Subcutaneous adipose tissue (tissue), 4 donors: Measurements from ENCODE around the gene HCLS1. TPM values are rescaled to one million over a fixed set of nuclear protein-coding genes. Genes with fewer than 3 reads are reported as not detected.

Experiments used
- total RNA-seq, 4 donors: library from RNA; depleted of rRNA; stranded (reverse); fragments of >200 nt; gene quantifications; one replicate each; pipeline ENCODE4 v1.1.0, GENCODE V29; 2016
- TF ChIP-seq, protein P1 (sequence below): fragments of 450-650 bp; IDR thresholded peaks from one replicate; pipeline ENCODE4 v1.5.1; 2016; ENCODE audit warnings: low read depth, mild to moderate bottlenecking, control low read depth, antibody characterized with exemption, moderate library complexity

Gene HCLS1
- total RNA-seq, 4 donors from 2014 or later = 84.6 to 211 (median 129) TPM

DNA sequence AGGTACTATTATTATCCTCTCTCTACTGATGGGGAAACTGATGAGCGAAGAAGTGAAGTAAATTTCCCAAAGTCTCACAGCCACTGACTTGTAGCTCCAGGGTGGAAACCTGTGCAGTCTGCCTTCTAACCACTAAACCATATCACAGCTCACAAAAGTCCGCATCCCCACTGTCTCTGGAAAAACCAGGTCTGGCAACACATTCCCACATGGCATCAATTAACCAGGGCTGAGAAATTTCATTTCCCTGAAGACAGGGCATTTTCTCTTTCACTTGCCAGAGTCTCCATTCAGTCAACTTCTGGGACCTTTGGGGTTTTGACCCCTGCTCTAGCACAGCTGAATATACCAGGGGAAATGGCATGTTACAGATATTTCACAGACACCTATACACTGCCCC lies 41.0 kb downstream of the HCLS1 start:
- TF ChIP-seq, protein P1, sequence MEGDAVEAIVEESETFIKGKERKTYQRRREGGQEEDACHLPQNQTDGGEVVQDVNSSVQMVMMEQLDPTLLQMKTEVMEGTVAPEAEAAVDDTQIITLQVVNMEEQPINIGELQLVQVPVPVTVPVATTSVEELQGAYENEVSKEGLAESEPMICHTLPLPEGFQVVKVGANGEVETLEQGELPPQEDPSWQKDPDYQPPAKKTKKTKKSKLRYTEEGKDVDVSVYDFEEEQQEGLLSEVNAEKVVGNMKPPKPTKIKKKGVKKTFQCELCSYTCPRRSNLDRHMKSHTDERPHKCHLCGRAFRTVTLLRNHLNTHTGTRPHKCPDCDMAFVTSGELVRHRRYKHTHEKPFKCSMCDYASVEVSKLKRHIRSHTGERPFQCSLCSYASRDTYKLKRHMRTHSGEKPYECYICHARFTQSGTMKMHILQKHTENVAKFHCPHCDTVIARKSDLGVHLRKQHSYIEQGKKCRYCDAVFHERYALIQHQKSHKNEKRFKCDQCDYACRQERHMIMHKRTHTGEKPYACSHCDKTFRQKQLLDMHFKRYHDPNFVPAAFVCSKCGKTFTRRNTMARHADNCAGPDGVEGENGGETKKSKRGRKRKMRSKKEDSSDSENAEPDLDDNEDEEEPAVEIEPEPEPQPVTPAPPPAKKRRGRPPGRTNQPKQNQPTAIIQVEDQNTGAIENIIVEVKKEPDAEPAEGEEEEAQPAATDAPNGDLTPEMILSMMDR = no peak

DNA sequence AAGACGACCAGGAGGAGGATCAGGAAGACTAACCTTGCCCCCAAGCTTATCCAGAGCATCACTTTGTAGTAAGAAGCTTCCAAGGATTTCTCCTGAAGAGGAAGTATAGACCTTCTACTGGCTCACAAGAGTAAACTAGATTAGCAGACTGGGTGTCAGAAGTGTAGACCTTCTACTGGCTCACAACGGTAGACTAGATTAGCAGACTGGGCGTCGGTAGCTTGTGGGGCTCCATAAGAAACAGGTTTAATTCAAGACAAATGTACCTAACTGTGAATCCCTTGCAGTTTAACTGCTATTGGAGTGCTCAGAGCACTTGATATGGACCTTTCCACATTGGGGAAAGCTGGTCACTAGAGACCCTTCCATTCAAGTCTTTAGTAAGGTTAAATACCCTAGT lies 54.6 kb downstream of the HCLS1 start:
- TF ChIP-seq, protein P1 = no peak

DNA sequence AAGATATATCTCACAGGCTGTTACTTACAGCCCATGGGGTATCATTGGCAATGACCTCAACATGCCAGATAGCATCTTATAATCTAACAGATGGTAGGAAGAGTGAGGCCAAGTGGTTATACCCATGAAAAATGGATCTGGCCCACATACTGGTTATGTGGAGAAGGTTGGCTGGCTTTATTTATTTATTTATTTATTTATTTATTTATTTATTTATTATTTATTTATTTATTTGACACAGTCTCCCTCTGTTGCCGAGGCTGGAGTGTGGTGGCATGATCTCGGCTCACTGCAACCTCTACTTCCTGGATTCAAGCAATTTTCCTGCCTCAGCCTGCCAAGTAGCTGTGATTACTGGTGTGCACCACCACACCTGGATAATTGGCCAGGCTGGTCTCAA lies 55.9 kb downstream of the HCLS1 start:
- TF ChIP-seq, protein P1 = no peak

DNA sequence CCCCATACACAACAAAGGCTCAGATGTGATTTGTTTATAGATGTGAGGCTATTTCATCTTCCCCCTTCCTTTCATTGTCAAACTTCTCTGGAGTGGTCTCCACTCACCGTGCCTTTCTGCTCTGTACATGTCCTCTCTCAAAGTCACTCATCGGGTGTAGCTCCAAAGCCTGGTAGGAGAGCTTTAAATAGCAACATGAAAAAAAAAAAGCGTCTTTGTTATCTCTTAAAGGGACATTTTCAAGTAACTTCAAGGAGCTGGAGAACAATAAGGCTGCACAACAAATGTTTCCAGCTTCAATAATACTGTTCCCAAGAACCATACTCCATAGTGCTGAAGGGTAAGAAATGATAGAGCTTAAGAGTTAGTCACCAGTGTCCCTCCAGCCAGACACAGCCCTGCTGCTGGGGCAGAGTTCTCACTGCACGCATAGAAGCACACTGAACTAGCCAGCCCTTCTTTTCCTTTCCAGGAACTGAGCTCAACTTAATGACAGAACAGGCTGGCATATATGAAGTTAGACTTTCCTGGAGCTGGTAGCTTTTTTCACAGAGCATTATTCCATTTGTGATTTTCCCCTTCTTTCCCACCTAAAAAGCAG lies 59.4 kb downstream of the HCLS1 start:
- TF ChIP-seq, protein P1 = no peak

DNA sequence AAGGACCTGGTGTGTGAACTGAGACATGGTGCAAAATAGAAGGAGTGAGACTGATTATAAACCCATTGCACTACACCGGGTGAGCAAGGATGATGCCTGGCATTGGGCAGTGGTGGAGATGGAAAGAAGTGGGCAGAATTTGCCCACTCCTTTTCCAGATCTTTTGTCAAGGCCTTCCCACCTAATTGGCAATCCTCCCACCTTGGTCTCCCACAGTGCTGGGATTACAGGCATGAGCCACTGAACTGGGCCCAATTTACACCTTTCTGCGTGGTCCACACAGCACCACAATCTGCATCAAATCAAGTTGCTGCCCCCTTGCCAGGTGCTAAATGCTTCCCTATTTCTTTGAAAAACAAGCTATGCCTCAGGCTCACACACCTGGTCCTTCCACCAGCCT lies 62.1 kb downstream of the HCLS1 start:
- TF ChIP-seq, protein P1 = no peak

DNA sequence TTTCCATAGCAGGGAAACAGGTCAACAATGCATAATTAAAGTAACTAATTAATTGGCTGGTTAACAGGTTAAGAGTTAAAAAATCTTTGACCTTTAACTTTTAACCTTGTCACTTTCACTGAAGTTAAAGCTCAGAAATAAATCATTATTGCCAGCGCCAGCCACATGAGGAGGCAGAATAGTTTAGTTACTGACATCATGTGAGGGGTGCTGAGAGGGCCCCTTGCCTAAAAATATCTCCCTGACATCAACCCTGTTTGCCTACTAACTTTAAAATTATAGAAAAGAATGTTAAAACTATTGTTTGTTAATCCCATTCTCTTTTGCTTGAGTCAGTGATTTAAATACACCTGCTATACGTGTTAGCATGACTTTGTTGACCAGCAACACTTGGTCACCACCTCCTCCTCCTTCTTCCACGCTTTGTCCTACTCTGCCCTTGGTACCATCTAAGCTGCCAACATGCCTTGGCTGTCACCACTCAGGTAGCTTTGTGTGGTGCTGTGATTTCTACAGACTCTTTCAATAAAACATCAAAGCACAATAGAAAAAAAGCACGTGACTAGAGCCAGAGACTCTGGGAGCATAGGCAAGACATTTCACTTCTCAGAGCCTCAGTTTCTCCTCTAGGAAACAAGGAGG lies 64.8 kb downstream of the HCLS1 start:
- TF ChIP-seq, protein P1 = no peak

DNA sequence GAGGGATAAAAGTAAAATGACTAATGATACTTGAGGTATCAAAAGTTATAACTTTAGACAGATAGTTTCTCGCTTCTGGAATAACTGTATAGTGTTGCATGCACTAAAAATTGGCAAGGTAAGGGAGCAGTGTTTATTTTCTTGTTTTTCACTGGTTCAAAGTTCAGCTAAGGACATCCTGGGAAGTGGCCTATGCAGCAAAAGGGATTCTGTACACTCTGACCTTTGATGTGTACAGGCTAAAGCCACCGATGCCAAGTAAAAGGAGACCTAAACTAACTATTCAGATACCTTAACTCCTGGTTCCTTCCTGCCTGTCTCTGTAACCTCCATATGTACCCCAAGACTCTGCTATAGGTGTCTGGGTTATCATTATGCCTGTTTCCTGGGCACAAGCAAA lies 65.9 kb downstream of the HCLS1 start:
- TF ChIP-seq, protein P1 = no peak
